SH-SY5Y (cell line): Measurements from ENCODE around the gene KRT84.

Source experiments
- GATA2 ChIP-seq: IDR thresholded peaks from 2 replicates; pipeline ENCODE4 v1.6.1; 2011; ENCODE audit warnings: mild to moderate bottlenecking, low read depth, low read length
- GATA3 ChIP-seq: IDR thresholded peaks from 2 replicates; pipeline ENCODE4 v1.6.1; 2011; ENCODE audit warnings: low read depth, mild to moderate bottlenecking, low read length, moderate library complexity

- TF ChIP-seq GATA2, result no peak
- TF ChIP-seq GATA3, result no peak
These were observed 16.1 kb upstream of the KRT84 start for GRCh38 chr12:52401526-52401925.
